NAMALWA (cell line): ENCODE results near the gene ZMYND8.
"Not testable (repeated sequence)": the region's sequence is repeated elsewhere in the genome, so short reads cannot be mapped to it uniquely, and the experiment has no call there.

Experiments
- DNase-seq: peaks from one replicate; pipeline ENCODE4 v3.0.0-alpha.2; 2015; ENCODE audit warnings: low spot score

The ZMYND8 gene

DNA sequence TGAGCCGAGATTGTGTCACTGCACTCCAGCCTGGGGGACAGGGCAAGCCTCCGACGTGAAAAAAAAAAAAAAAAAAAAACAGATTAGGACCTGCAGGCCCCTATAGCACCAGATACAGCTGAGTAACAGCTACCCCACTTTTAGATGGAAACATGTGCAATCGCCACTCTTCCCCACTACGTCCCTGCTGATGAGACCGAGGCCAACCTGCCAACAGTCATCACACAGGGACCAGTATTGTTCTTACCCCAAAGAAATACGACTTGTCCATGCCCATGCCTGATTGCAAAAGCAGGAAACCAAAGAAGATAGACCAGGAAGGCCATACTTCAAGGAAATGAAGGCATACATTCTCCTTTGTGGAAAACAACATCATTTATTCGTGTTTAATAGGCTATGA, 45.8 kb downstream of the ZMYND8 start:
- no peak for DNase-seq

DNA sequence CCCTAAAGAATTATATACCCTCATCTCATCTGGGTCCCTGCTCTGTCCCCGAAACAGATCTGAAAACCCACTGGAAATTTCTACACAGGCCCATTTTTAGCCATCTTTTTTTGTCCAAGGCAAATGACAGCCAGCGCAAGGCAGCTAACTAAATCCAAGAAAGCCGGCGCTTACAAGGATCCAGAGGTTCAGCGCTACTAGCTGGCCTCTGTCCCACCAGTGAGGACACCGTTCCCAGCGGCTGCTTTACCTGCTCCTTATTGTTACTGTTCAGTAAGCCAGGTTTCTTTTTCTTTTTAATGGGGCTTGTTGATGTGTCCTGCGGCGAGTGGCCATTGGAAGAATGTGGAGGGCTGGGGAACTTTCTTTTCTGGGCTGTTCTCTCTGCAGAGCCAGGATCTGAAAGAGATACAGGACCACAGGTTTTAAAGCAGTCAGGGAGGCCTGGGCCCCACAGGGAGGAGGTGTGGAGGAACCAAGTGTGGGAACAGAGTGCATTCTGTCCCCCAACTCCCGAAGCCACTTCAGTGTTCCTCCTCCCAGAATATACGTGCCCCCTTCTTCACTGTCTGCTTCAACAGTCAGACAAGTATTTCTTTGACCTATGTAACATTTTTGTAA, 46.6 kb downstream of the ZMYND8 start:
- no peak for DNase-seq

DNA sequence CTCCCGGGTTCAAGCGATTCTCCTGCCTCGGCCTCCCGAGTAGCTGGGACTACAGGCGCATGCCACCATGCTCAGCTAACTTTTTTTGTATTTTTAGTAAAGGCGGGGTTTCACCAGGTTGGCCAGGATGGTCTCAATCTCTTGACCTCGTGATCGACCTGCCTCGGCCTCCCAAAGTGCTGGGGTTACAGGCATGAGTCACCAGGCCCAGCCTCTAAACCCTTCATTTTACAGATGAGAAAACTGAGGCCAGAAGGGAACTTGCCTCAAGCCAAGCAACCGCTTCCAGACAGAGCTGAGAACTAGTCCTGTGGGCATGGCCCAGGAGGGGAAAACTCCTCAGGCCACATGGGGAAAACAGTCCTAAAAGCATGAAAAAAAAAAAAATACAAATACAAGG, 47.1 kb downstream of the ZMYND8 start:
- no peak for DNase-seq

DNA sequence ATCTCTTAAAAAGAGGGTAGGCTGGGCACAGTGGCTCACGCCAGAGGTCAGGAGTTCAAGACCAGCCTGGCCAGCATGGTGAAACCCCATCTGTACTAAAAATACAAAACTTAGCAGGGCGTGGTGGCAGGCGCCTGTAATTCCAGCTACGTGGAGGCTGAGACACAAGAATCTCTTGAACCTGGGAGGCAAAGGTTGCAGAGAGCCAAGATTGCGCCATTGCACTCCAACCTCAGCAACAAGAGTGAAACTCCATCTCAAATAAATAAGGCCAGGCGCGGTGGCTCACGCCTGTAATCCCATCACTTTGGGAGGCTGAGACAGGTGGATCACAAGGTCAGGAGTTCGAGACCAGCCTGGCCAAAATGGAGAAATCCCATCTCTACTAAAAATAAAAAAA, 48.9 kb downstream of the ZMYND8 start:
- DNase-seq = not testable (repeated sequence)

DNA sequence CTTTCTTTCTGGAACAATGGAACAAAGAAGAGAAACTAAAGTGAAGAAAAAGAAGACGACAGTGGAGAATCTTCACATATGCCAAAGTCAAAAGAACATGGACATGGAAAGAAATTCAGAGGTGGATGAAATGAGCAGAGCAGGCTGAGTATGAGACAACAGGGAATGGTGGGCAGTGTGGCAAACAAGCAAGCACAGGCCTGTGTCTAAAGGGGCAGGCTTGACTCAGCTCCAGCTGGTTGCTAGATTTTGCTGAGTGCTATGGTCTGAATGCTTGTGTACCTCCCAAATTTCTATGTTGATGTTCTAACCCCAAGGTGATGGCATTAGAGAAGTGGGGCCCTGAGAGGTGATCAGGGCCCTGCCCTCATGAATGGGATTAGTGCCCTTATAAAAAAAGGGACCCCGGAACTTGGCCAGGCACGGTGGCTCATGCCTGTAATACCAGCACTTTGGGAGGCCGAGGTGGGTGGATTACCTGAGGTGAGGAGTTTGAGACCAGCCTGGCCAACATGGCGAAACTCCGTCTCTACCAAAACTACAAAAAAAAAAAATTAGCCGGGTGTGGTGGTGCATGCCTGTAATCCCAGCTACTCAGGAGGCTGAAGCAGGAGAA, 49.6 kb downstream of the ZMYND8 start:
- no peak for DNase-seq

DNA sequence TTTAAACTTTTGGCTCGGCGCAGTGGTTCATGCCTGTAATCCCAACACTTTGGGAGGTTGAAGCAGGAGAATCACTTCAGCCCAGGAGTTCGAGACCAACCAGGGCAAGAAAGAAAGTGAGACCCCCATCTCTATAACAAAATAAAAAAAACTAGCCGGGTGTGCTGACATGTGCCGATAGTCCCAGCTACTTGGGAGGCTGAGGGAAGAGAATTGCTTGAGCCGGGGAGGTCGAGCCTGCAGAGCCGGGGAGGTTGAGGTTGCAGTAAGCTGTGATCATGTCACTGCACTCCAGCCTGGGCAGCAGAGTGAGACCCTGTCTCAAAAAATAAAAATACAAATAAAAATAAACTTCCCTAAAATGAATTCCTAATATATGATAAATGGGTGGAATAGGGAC, 50.4 kb downstream of the ZMYND8 start:
- DNase-seq = no peak

DNA sequence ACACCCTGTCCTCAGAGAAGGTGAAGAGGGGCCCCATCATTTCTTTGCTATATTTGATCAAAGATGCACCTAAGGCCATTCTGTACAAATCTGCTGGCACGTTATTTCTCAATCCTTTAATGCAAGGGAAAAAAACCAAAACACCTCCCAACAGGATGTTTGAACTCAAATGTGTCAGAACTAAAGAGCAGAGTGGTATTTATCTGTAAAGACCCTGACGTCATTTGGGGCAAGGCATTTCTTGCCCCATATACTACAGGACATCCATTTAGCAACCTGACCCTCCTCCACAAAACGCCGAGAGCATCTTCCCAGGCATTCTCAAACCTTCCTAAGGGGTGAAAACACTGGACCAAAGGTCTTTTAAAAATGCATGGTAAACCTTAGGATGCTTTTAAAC, 50.8 kb downstream of the ZMYND8 start:
- no peak for DNase-seq

DNA sequence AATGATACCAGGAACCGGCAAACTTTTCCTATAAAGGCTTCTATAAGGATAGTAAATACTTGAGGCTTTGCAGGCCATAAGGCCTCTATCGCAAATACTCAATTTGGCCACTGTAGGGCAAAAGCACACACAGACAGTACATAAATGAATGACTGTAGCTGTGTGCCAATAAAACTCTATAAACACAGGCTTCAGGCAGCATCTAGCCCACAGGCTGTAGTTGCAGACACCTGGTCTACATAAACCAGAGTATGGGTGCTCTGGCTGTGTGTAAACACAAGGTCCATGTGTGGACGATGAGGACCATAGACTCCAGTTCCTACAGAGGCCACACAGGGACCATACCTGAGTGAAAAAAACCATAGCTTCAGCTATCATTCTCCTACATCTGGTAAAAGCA, 52.2 kb downstream of the ZMYND8 start:
- no peak for DNase-seq

DNA sequence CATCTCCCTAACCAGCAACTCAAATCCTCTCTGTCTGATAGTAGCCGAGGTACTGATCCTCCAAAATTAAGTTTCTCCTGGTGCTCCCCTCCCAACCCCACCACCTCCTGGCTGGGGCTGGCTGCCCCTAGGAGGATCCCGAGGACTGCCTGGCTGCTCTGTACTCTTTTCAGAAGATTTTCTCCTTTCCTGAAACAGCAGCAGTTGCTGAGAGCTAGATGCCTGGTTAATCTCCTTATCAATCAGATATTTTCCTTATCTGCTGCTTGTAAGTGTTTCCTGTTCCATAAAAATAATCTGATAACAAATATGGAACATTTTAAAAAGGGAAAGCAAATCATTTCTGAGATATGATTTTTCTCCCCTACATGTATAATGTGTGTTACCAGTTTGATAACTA, 52.8 kb downstream of the ZMYND8 start:
- no peak for DNase-seq

DNA sequence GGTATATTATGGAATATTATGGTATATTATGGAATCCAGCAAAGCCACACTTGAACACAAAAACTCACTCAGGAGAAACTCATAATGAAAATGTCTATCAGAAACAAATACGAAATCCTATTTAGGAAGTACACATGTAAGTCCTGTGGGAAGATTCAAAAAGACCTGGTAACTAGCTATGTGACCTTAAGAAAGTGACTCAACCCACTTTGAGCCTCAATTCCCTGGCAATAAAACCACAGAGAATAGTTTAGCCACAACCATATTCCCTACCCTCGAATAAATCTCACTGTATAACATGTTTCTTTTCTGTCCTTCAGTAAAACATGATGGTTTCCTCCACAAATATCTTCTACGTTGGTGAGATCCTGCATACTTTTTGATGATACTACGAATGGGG, 56.4 kb downstream of the ZMYND8 start:
- DNase-seq = no peak

DNA sequence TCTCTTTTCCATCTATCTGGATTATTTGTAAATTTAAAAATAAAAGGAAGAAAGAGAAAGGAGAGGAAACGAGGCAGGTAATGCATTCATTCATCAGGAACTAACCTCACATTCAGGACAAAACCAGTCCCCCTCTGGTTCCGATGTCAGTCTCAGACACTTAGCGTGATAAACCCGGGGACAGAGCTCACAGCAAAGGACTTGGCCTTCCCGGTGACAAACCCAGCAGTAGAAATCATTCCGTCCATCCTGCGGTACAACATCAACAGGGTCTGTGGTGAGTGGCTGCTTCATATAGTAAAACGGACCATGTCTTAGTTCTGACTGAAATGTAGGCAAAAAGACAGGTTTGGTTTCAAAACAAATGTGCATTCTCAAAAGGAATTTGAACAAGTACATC, 57.9 kb downstream of the ZMYND8 start:
- no peak for DNase-seq

DNA sequence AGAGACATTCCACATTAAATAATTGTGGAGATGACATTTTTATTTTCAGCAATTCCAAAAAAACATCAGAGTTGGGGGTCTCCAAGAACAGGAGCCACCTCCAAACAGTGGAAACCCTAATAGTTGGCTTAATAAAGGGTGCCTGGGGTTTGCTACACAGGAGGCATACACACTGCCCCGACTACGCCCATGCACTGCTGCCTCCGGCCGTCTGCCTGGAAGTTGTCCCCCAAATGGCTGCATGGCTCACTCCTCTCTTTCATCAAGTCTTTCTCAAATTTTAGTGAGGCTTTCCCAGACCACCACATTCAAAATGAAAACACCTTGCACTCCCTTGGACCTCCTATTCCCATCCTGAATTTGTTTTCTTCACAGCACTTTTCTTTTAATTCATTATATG, 58.8 kb downstream of the ZMYND8 start:
- DNase-seq = no peak

DNA sequence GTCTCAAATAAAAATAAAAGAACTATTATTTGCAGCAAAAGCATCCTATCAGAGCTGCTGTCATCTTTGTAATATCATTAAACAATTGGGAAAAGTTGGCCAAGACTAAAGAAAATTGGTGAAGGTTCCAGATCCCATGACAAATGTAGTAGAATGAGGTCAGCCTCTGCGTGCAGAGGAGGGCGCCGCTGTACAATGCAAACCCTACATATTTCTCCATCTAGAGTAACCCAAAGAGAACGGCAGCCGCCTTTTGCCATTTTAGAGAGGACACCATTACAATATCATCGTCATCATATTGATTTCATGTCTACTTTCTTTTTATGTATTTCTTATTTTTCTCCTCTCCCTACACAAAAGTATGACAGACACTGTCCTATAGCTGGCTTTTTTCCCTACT, 59.5 kb downstream of the ZMYND8 start:
- DNase-seq = no peak

DNA sequence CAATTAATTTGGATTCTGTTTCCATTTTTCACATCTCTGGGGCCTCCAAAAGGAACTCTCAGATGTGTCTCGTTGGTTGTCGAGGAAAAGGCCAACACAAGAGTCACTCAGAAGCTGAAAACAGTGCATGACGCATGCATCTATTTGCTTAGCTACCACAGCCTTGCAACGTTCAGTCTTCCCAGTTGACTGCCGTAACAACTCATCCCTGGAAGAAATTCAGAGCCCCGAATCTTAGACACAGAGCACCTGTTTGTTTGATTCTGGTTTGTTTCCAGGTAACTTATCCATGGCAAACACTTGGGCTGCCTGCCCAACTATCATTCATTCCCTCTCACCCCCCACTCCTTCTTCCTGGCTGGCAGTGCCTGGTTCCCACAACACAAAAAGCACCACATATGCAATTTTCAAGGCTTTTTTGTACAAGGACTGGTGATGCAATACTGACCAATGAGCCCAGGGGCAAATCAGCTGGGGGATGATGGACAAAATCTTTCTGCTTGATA, 60.5 kb downstream of the ZMYND8 start:
- DNase-seq = no peak

DNA sequence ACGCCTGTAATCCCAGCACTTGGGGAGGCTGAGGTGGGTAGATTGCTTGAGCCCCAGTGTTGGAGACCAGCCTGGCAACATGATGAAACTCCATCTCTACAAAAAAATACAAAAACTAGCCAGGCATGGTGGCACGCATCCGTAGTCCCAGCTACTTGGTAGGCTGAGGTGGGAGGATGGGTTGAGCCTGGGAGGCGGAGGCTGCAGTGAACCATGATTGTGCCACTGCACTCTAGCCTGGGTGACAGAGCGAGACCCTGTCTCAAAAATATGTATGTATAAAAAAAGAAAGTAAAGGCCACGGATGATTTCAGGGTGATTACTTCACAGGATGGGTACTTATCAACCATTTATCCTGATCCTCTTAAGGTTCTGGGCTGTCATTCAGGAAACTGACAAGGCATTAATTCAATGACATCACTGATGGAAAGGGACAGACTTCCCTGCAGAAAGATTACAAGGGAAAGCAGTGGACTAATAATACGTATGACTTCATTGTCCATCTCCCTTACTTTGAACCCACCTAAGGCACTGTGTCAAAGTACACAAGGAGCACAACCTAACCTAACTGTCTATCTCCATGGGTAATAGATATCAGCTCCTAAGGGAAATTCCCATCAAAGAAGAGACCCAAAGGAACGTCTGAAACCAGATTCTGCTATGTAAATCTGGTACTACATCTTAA, 61.2 kb downstream of the ZMYND8 start:
- no peak for DNase-seq

DNA sequence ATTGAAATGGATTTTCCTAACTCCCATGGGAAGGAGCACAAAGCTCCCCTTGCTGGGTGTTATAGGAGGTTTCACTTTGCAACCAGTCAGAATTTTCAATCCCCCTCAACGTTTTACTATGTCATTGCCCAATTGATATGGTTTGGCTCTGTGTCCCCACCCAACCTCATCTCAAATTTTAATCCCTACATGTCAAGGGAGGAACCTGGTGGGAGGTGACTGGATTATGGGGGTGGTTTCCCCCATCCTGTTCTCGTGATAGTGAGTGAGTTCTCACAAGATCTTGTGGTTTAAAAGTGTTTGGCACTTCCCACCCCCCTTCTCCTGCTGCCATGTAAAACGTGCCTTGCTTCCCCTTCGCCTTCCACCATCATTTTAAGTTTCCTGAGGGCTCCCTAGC, 62.9 kb downstream of the ZMYND8 start:
- no peak for DNase-seq

DNA sequence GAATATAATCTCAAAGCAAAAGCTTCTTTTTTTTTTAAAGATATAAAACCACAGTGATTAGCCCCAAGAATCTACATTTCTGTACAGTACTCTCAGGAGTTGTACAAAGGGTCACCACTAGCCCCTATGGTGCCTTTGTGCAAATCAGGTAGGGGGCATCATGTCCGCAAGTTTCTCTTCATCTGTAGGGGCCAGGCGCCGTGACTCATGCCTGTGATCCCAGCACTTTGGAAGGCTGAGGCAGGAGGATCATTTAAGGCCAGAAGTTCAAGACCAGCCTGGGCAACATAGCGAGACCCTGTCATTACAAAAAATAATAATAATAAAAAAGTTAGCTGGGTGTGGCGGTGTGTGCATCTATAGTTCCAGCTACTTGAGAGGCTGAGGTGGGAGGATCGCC, 63.9 kb downstream of the ZMYND8 start:
- no peak for DNase-seq

DNA sequence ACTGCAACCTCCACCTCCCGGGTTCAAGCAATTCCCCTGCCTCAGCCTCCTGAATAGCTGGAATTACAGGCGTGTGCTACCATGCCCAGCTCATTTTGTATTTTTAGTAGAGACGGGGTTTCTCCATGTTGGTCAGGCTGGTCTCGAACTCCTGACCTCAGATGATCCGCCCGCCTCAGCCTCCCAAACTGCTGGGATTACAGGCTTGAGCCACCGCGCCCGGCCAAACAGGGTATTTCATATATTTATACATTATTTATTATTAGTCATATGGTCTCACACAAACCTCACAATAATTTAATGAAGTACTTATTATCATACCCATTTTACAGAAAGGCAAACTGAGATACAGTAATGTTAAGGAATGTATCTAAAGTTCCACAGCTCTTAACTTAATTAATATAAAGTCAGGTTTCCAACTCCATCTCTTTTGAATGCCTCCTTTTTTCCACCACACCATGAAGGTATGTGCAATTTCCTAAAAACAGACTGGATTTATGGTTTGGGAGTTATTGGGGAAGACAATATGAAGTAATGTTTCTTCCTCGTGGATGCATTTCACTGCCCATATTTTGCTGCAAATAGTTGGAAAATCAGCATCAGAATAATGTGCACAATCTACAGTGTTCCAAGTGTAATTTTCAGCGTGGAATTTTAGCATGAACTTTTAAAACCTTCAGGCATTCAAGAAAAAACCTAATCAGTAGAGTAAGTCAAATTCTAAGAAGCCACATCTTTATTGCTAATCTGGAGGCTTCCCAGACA, 65.7 kb downstream of the ZMYND8 start:
- no peak for DNase-seq

DNA sequence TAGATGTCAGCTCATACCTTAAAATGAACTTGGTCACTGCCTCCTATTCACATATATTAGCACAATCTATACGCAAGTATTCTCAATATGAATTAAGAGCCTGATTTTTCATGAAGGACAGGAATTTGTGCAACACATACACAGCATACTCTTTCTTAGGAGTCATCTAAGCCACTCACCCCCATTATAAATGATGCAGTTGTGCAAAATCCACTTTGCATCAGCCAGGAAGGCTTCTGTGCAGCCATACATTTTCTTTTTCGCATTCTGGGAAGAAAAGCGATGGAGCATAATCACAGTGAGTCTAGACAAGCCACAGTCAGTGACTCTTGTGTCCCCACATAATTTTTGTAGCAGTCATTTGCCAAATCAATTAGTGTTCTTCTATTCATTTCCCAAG, 66.5 kb downstream of the ZMYND8 start:
- DNase-seq = no peak

DNA sequence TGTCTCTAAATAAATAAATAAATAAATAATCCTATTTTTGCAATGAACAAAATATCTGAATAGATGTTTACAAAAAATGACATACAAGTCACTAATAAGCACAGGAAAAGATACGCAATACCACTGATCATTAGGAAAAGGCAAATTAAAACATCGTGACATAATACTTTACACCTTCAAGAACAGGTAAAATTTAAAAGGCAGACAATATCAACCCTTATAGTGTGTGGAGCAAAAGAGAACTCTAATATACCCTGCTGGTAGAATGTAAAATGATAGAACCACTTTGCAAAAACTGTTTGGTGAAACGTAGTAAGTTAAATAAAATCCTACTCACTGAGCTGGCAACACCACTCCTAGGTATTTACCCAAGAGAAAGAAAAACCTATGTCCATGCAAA, 67.4 kb downstream of the ZMYND8 start:
- DNase-seq = no peak

DNA sequence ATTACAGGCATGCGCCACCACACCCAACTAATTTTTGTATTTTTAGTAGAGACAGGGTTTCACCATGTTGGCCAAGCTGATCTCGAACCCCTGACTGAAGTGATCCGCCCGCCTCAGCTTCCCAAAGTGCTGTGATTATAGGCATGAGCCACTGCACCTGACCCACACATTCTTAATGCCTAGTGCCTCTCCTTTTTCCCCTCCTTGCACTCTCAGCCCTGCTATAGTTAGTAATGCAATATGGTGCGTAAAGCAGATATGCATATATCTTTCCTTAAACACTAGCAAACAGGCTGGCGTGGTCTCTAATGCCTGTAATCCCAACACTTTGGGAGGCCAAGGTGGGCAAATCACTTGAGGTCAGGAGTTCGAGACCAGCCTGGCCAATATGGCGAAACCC, 68.0 kb downstream of the ZMYND8 start:
- not testable (repeated sequence) for DNase-seq

DNA sequence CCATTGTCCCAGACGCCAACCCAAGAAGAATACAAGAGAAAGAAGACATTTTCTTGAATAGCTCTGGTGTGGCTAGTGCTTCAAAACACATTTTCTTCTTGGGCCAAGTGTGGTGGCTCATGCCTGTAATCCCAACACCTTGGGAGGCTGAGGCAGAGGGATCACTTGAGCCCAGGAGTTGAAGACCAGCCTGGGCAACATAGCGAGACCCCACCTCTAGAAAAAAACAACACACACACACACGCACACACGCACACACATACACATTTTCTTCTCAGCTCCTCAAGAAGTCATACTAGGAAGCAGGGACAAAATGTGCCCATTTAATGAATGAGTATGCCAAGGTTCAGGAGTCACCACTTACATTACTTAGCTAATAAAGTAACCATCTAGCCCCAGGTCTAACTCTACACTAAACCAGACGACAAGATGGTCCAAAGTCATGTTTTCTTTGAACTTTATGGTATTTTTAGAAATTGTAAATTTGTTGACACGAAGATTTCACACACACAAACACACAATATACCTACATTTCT, 68.8 kb downstream of the ZMYND8 start:
- no peak for DNase-seq

DNA sequence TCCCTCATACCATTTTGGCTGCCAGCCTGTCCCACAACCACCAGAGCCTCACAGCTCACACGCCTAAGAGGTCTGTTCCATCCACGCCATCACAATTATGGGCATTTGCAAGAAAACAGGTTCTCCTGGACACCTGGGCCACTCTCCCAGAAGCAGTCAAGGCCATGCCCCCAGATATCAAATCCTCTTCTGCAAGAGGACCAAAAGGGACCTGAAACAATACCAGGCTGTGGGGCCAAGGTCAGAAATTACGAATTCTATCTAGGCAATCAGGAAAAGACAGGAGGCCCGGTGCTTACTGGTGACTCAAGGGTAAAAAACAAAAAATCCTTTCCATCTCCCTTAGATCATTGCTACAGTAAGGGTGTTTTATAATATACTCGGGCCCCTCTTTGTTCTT, 69.8 kb downstream of the ZMYND8 start:
- no peak for DNase-seq
